GM23338 (cell line): ENCODE results near the gene SCN4B. TPM values are rescaled to one million over a fixed set of nuclear protein-coding genes. Genes with fewer than 3 reads are reported as not detected.

Source experiments
- ATAC-seq: fragments of 200-7000 bp; cut with Tn5 transposase; 3 replicates; pipeline ENCODE4 v1.9.1; 2020
- DNase-seq: peaks from one replicate; pipeline ENCODE4 v3.0.0-alpha.2; 2015; ENCODE audit warnings: low spot score
- H2AFZ ChIP-seq: fragments of 200-600 bp; sonication (generic); 2 replicates; pipeline ENCODE4 v1.8.0; 2016; ENCODE audit warnings: antibody characterized with exemption, mild to moderate bottlenecking, moderate library complexity
- H3F3A ChIP-seq: fragments of 200-600 bp; sonication (generic); replicated peaks from 2 replicates; pipeline ENCODE4 v1.8.0; 2017; ENCODE audit warnings: antibody characterized with exemption, mixed run types, low read depth
- H3K27ac ChIP-seq: fragments of 200-600 bp; sonication (generic); 2 replicates; pipeline ENCODE4 v1.6.1; 2016; ENCODE audit warnings: low read depth
- H3K27me3 ChIP-seq: fragments of 200-600 bp; sonication (generic); 2 replicates; pipeline ENCODE4 v1.8.0; 2016; ENCODE audit warnings: mild to moderate bottlenecking, mixed run types, moderate library complexity; ENCODE audit not compliant: insufficient read depth
- H3K36me3 ChIP-seq: fragments of 200-600 bp; sonication (generic); 2 replicates; pipeline ENCODE4 v1.8.0; 2016; ENCODE audit warnings: mild to moderate bottlenecking; ENCODE audit not compliant: insufficient read depth
- H3K4me1 ChIP-seq: fragments of 200-600 bp; sonication (generic); 2 replicates; pipeline ENCODE4 v1.8.0; 2016; ENCODE audit warnings: mild to moderate bottlenecking, moderate library complexity; ENCODE audit not compliant: insufficient read depth
- H3K4me2 ChIP-seq: fragments of 200-600 bp; sonication (generic); 2 replicates; pipeline ENCODE4 v1.7.1; 2017; ENCODE audit warnings: mixed run types
- H3K4me3 ChIP-seq: fragments of 200-600 bp; sonication (generic); 2 replicates; pipeline ENCODE4 v1.6.1; 2016; ENCODE audit warnings: mixed run types
- H3K79me2 ChIP-seq: fragments of 200-600 bp; sonication (generic); replicated peaks from 2 replicates; pipeline ENCODE4 v1.8.0; 2017; ENCODE audit warnings: mild to moderate bottlenecking; ENCODE audit not compliant: insufficient read depth
- H3K9me2 ChIP-seq: fragments of 200-600 bp; sonication (generic); 2 replicates; pipeline ENCODE4 v1.8.0; 2017; ENCODE audit not compliant: insufficient read depth
- H4K20me1 ChIP-seq: fragments of 200-600 bp; sonication (generic); replicated peaks from 2 replicates; pipeline ENCODE4 v1.8.0; 2017; ENCODE audit warnings: mild to moderate bottlenecking; ENCODE audit not compliant: insufficient read depth
- H3K27ac Mint-ChIP-seq: 2 replicates; pipeline ENCODE4 v1.8.0; 2020; ENCODE audit warnings: inconsistent platforms, mild to moderate bottlenecking, moderate library complexity, mixed read lengths
- H3K27me3 Mint-ChIP-seq: 3 replicates; pipeline ENCODE4 v1.8.0; 2022; ENCODE audit warnings: low read depth, mild to moderate bottlenecking, moderate library complexity, mixed read lengths, inconsistent platforms; ENCODE audit not compliant: insufficient read depth, poor library complexity
- H3K36me3 Mint-ChIP-seq: 3 replicates; pipeline ENCODE4 v1.8.0; 2021; ENCODE audit warnings: low read depth, mild to moderate bottlenecking, inconsistent platforms, moderate library complexity, mixed read lengths
- H3K4me1 Mint-ChIP-seq: 3 replicates; pipeline ENCODE4 v1.8.0; 2020; ENCODE audit warnings: mild to moderate bottlenecking, inconsistent platforms, mixed read lengths
- H3K4me3 Mint-ChIP-seq: 3 replicates; pipeline ENCODE4 v1.8.0; 2021; ENCODE audit warnings: moderate library complexity, mild to moderate bottlenecking, inconsistent platforms, mixed read lengths
- H3K9me3 Mint-ChIP-seq: 3 replicates; pipeline ENCODE4 v1.8.0; 2020; ENCODE audit warnings: moderate library complexity, mild to moderate bottlenecking, inconsistent platforms, mixed read lengths
- CREB1 ChIP-seq: fragments of 250-450 bp; sonication (Bioruptor Pico); IDR thresholded peaks from 2 replicates; pipeline ENCODE4 v1.5.0; 2020; ENCODE audit warnings: low read depth, mild to moderate bottlenecking, moderate library complexity
- CTCF ChIP-seq, 2 experiments: fragments of 200-600 bp in 1 of 2; sonication (generic) in 1 of 2; conservative IDR thresholded peaks; 2 replicates each; pipeline versions ENCODE4 v1.5.1 to v1.6.1; 2016 to 2017; ENCODE audit warnings: antibody characterized with exemption in 2 of 2, low read depth in 2 of 2, mild to moderate bottlenecking in 2 of 2, moderate library complexity in 1 of 2
- EZH2 ChIP-seq: fragments of 200-600 bp; sonication (generic); IDR thresholded peaks from one replicate; pipeline ENCODE4 v1.8.0; 2017; ENCODE audit warnings: antibody characterized with exemption, mild to moderate bottlenecking, low read depth; ENCODE audit not compliant: unreplicated experiment
- EZH2phosphoT487 ChIP-seq: fragments of 200-600 bp; sonication (generic); IDR thresholded peaks from one replicate; pipeline ENCODE4 v1.8.1; 2018; ENCODE audit warnings: antibody characterized with exemption; ENCODE audit not compliant: unreplicated experiment
- JUNB ChIP-seq: IDR thresholded peaks from one replicate; pipeline ENCODE4 v1.6.1; 2016; ENCODE audit warnings: antibody characterized with exemption; ENCODE audit not compliant: unreplicated experiment
- NANOG ChIP-seq: IDR thresholded peaks from 2 replicates; pipeline ENCODE4 v1.6.1; 2016; ENCODE audit warnings: antibody characterized with exemption, borderline replicate concordance
- POLR2AphosphoS5 ChIP-seq: IDR thresholded peaks from 2 replicates; pipeline ENCODE4 v1.6.1; 2016; ENCODE audit warnings: antibody characterized with exemption, low read depth
- REST ChIP-seq: IDR thresholded peaks from one replicate; pipeline ENCODE4 v1.6.1; 2018; ENCODE audit warnings: antibody characterized with exemption; ENCODE audit not compliant: unreplicated experiment
- STAT1 ChIP-seq: IDR thresholded peaks from one replicate; pipeline ENCODE4 v1.6.1; 2016; ENCODE audit warnings: antibody characterized with exemption; ENCODE audit not compliant: unreplicated experiment
- ZNF114 ChIP-seq: fragments of 250-450 bp; sonication (Bioruptor Pico); IDR thresholded peaks from 2 replicates; pipeline ENCODE4 v1.5.0; 2020; ENCODE audit warnings: mild to moderate bottlenecking, moderate library complexity
- ZNF331 ChIP-seq: fragments of 250-450 bp; sonication (Bioruptor Pico); IDR thresholded peaks from 2 replicates; pipeline ENCODE4 v1.5.0; 2020; ENCODE audit warnings: low read depth, mild to moderate bottlenecking, moderate library complexity
- polyA plus RNA-seq: library from polyadenylated mRNA; unstranded; fragments of >200 nt; fragmentation: Nextera tagmentation; extraction: Ambion mirVana; gene quantifications from 2 replicates; pipeline ENCODE4 v1.2.1, GENCODE V29; 2016
- total RNA-seq: library from RNA; depleted of rRNA; stranded (reverse); fragments of >200 nt; shearing (Covaris generic); gene quantifications from 2 replicates; pipeline ENCODE4 v1.2.3, GENCODE V29; 2014
- TF ChIP-seq, protein P1 (sequence below): IDR thresholded peaks from 2 replicates; pipeline ENCODE4 v1.6.1; 2016; ENCODE audit warnings: antibody characterized with exemption
- TF ChIP-seq, protein P2 (sequence below): fragments of 250-450 bp; sonication (Bioruptor Pico); IDR thresholded peaks from 2 replicates; pipeline ENCODE4 v1.5.0; 2020; ENCODE audit warnings: mild to moderate bottlenecking, moderate library complexity

The SCN4B gene
- total and polyA plus RNA-seq, 2 experiments from 2014 or later: 0.45 to 3.0 TPM

- H3K27ac ChIP-seq: no peak overlapping the region
- H3K79me2 ChIP-seq: no peaks in the 10 kb centered on the region
- no peaks in the 10 kb centered on the region for H3K36me3 ChIP-seq
- no peak overlapping the region for H3K4me3 Mint-ChIP-seq
- DNase-seq (no peak), ATAC-seq (no peak)
- TF ChIP-seq ZNF114 (CRISPR knock-in tag): no peak
- no peak for TF ChIP-seq ZNF331 (CRISPR knock-in tag)
- TF ChIP-seq NANOG: no peak
- TF ChIP-seq CTCF (conservative IDR thresholded peaks at IDR 0.05; ENCODE audit: low read depth in 2 of 2): no peak
- TF ChIP-seq, protein P1, sequence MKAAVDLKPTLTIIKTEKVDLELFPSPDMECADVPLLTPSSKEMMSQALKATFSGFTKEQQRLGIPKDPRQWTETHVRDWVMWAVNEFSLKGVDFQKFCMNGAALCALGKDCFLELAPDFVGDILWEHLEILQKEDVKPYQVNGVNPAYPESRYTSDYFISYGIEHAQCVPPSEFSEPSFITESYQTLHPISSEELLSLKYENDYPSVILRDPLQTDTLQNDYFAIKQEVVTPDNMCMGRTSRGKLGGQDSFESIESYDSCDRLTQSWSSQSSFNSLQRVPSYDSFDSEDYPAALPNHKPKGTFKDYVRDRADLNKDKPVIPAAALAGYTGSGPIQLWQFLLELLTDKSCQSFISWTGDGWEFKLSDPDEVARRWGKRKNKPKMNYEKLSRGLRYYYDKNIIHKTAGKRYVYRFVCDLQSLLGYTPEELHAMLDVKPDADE: no peak
- TF ChIP-seq, protein P2, sequence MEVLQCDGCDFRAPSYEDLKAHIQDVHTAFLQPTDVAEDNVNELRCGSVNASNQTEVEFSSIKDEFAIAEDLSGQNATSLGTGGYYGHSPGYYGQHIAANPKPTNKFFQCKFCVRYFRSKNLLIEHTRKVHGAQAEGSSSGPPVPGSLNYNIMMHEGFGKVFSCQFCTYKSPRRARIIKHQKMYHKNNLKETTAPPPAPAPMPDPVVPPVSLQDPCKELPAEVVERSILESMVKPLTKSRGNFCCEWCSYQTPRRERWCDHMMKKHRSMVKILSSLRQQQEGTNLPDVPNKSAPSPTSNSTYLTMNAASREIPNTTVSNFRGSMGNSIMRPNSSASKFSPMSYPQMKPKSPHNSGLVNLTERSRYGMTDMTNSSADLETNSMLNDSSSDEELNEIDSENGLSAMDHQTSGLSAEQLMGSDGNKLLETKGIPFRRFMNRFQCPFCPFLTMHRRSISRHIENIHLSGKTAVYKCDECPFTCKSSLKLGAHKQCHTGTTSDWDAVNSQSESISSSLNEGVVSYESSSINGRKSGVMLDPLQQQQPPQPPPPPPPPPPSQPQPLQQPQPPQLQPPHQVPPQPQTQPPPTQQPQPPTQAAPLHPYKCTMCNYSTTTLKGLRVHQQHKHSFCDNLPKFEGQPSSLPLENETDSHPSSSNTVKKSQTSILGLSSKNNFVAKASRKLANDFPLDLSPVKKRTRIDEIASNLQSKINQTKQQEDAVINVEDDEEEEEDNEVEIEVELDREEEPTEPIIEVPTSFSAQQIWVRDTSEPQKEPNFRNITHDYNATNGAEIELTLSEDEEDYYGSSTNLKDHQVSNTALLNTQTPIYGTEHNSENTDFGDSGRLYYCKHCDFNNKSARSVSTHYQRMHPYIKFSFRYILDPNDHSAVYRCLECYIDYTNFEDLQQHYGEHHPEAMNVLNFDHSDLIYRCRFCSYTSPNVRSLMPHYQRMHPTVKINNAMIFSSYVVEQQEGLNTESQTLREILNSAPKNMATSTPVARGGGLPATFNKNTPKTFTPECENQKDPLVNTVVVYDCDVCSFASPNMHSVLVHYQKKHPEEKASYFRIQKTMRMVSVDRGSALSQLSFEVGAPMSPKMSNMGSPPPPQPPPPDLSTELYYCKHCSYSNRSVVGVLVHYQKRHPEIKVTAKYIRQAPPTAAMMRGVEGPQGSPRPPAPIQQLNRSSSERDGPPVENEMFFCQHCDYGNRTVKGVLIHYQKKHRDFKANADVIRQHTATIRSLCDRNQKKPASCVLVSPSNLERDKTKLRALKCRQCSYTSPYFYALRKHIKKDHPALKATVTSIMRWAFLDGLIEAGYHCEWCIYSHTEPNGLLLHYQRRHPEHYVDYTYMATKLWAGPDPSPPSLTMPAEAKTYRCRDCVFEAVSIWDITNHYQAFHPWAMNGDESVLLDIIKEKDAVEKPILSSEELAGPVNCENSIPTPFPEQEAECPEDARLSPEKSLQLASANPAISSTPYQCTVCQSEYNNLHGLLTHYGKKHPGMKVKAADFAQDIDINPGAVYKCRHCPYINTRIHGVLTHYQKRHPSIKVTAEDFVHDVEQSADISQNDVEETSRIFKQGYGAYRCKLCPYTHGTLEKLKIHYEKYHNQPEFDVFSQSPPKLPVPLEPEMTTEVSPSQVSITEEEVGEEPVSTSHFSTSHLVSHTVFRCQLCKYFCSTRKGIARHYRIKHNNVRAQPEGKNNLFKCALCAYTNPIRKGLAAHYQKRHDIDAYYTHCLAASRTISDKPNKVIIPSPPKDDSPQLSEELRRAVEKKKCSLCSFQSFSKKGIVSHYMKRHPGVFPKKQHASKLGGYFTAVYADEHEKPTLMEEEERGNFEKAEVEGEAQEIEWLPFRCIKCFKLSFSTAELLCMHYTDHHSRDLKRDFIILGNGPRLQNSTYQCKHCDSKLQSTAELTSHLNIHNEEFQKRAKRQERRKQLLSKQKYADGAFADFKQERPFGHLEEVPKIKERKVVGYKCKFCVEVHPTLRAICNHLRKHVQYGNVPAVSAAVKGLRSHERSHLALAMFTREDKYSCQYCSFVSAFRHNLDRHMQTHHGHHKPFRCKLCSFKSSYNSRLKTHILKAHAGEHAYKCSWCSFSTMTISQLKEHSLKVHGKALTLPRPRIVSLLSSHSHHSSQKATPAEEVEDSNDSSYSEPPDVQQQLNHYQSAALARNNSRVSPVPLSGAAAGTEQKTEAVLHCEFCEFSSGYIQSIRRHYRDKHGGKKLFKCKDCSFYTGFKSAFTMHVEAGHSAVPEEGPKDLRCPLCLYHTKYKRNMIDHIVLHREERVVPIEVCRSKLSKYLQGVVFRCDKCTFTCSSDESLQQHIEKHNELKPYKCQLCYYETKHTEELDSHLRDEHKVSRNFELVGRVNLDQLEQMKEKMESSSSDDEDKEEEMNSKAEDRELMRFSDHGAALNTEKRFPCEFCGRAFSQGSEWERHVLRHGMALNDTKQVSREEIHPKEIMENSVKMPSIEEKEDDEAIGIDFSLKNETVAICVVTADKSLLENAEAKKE (CRISPR knock-in tag): no peak
- TF ChIP-seq CREB1 (CRISPR knock-in tag): no peak
- no peak for TF ChIP-seq REST
- no peak for TF ChIP-seq EZH2
- no peak for TF ChIP-seq JUNB
- no peak for TF ChIP-seq POLR2AphosphoS5
- no peak for TF ChIP-seq STAT1
- TF ChIP-seq EZH2phosphoT487: no peak
- peaks cover 13% of the 10 kb centered on the region for H3K4me1 Mint-ChIP-seq
- peaks cover 14% of the 10 kb centered on the region; the same call in 1 of the 2 replicates for H3K4me1 ChIP-seq
- no peaks in the 10 kb centered on the region for H3K9me3 Mint-ChIP-seq
- no peak overlapping the region for H3K4me2 ChIP-seq
- H3F3A ChIP-seq: no peaks in the 10 kb centered on the region
- no peaks in the 10 kb centered on the region for H3K27me3 ChIP-seq
- H3K9me2 ChIP-seq: no peaks in the 10 kb centered on the region
- H2AFZ ChIP-seq: no peak overlapping the region
- H3K36me3 Mint-ChIP-seq: no peaks in the 10 kb centered on the region
- H4K20me1 ChIP-seq: no peaks in the 10 kb centered on the region
- no peak overlapping the region for H3K4me3 ChIP-seq
- H3K27me3 Mint-ChIP-seq: peaks cover 3% of the 10 kb centered on the region
- H3K27ac Mint-ChIP-seq: no peak overlapping the region
These were observed 31.8 kb downstream of the SCN4B start for GRCh38 chr11:118120793-118121192.
